ENCODE measurements around the gene SPTBN1.

DNA sequence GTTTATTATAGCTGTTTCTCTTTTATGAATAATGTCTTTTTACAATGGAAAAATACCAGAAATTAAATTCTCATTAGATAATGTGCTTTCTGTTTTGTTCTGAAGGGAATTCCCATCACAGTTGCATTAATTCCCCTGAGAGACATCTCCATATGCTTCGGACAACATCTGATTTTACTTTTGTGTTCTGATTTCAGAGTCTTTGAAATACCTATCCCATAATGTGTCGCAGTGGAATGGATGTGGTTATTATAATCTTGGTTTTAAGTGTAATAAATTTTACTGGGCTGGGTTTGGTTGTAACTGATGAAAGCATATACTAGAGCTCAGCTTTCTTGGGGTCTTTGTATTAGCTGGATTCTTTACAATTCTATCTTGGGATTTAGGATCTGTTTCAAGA is 12.5 kb downstream of the SPTBN1 start:
- TF ChIP-seq CTCF (IDR thresholded peaks at IDR 0.05; ENCODE audit: low read depth, low read length), result no peak
- no peak for TF ChIP-seq EZH2phosphoT487 (IDR thresholded peaks at IDR 0.05; ENCODE audit: low read depth)
